ENCODE results near the gene CEACAM6. TPM values are rescaled to one million over a fixed set of nuclear protein-coding genes. Genes with fewer than 3 reads are reported as not detected.
A peak's percentile ranks its signal among the peaks of the same experiment; 100 is the strongest.

CEACAM6 gene
- polyA plus RNA-seq, 1 experiment, result not detected

DNA sequence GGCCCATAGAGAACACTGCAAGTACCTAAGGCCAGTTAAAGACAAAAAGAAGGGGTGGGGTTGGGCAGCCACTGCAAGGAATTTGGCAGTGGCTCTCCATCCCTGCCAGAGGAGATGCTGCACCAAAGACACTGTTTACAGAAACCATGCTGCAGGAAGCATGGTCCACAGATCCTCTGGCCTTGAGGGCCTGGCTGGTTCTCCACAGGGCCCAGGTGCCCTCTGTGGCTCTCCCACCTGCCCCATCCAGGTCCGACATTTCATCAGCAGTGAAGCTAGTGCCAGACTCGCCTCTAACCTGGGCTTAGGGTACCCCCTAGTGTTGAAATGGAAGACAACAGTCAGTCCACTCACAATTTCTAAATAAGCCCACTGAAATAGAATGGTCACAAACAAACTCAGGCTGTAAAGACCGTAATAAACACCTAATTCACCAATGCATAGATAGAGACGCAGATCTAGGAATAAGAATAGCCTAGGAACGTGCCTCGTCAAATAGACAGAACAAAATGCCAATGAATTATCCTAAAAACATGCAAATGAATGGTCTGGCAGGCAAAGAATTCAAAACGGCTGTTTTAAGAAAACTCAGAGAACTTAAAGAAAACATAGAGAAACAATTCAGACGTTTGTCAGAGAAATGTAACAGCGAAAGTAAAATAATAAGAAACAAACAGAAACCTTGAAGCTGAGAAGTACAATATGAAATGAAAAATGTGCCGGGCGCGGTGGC lies 65.8 kb downstream of the CEACAM6 start:
- ChIA-PET POLR2A (interaction anchor here (0.7 kb wide), 1 partner anchor 154 kb away, joined by 5 read pairs; no protein-coding TSS in a partner anchor), CTCF (interaction anchor here (0.6 to 1.3 kb wide), 2 partner anchors 68 to 243 kb away, joined by 4 read pairs; no protein-coding TSS in a partner anchor)
- Histone ChIP-seq H3K27ac (ENCODE audit: low read depth, low read length) (no peak overlapping the region), H3K27me3 (ENCODE audit: control insufficient read depth, insufficient read depth, low read length) (no peaks in the 10 kb centered on the region), H3K4me3 (ENCODE audit: low read depth, low read length) (no peak overlapping the region), H3K9me3 (ENCODE audit: control insufficient read depth, insufficient read depth, low read length) (no peaks in the 10 kb centered on the region)
- no peak for DNase-seq (ENCODE audit: low read depth, low spot score)
- TF ChIP-seq, protein P1, sequence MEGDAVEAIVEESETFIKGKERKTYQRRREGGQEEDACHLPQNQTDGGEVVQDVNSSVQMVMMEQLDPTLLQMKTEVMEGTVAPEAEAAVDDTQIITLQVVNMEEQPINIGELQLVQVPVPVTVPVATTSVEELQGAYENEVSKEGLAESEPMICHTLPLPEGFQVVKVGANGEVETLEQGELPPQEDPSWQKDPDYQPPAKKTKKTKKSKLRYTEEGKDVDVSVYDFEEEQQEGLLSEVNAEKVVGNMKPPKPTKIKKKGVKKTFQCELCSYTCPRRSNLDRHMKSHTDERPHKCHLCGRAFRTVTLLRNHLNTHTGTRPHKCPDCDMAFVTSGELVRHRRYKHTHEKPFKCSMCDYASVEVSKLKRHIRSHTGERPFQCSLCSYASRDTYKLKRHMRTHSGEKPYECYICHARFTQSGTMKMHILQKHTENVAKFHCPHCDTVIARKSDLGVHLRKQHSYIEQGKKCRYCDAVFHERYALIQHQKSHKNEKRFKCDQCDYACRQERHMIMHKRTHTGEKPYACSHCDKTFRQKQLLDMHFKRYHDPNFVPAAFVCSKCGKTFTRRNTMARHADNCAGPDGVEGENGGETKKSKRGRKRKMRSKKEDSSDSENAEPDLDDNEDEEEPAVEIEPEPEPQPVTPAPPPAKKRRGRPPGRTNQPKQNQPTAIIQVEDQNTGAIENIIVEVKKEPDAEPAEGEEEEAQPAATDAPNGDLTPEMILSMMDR (IDR thresholded peaks at IDR 0.05; ENCODE audit: low read depth, low read length), result peak; percentile 53

Other genes with a start within 250 kb of the CEACAM6 start
- gene CEACAM21, start 179.4 kb upstream of the CEACAM6 start, polyA plus RNA-seq (2011; rRNA removed), result not detected in 2 replicates
- not detected in 2 replicates for gene CEACAM4, start 128.5 kb upstream of the CEACAM6 start, polyA plus RNA-seq (2011; rRNA removed)
- gene CEACAM7, start 67.3 kb upstream of the CEACAM6 start, polyA plus RNA-seq (2011; rRNA removed), result not detected in 2 replicates
- not detected in 2 replicates for gene CEACAM5, start 46.9 kb upstream of the CEACAM6 start, polyA plus RNA-seq (2011; rRNA removed)
- gene CEACAM3, start 41.1 kb downstream of the CEACAM6 start, polyA plus RNA-seq (2011; rRNA removed), result not detected in 2 replicates
- not detected in 2 replicates for gene LYPD4, start 89.2 kb downstream of the CEACAM6 start, polyA plus RNA-seq (2011; rRNA removed)
- gene DMRTC2, start 89.5 kb downstream of the CEACAM6 start, polyA plus RNA-seq (2011; rRNA removed), result not detected in 2 replicates
- 1,320 and 1,738 TPM in 2 replicates for gene RPS19, start 104.7 kb downstream of the CEACAM6 start, polyA plus RNA-seq (2011; rRNA removed)
- gene CD79A, start 121.7 kb downstream of the CEACAM6 start, polyA plus RNA-seq (2011; rRNA removed), result 0.20 and 0.36 TPM in 2 replicates
- gene ARHGEF1, start 127.7 kb downstream of the CEACAM6 start, polyA plus RNA-seq (2011; rRNA removed), result 19.5 and 24.1 TPM in 2 replicates
- not detected in 2 replicates for gene ERFL, start 172.9 kb downstream of the CEACAM6 start, polyA plus RNA-seq (2011; rRNA removed)
- gene RABAC1, start 203.8 kb downstream of the CEACAM6 start, polyA plus RNA-seq (2011; rRNA removed), result 149 and 215 TPM in 2 replicates
- 0.05 TPM in 1 of 2 replicates, not detected in the other for gene ATP1A3, start 238.7 kb downstream of the CEACAM6 start, polyA plus RNA-seq (2011; rRNA removed)